Epithelial cell of esophagus (primary cell): ENCODE results near the gene CASP12.

ENCODE experiments used
- DNase-seq: peaks from one replicate; pipeline ENCODE4 v3.0.0; 2010; ENCODE audit warnings: low read depth
- H3K4me3 ChIP-seq: 2 replicates; pipeline ENCODE4 v1.5.1; 2011; ENCODE audit warnings: mild to moderate bottlenecking, low read length, control low read depth
- TF ChIP-seq, protein P1 (sequence below): IDR thresholded peaks from 2 replicates; pipeline ENCODE4 v1.5.1; 2011; ENCODE audit warnings: low read depth, mild to moderate bottlenecking, low read length, control low read depth, inconsistent platforms; ENCODE audit not compliant: insufficient read depth; ENCODE audit errors: missing control alignments

CASP12 gene

DNA sequence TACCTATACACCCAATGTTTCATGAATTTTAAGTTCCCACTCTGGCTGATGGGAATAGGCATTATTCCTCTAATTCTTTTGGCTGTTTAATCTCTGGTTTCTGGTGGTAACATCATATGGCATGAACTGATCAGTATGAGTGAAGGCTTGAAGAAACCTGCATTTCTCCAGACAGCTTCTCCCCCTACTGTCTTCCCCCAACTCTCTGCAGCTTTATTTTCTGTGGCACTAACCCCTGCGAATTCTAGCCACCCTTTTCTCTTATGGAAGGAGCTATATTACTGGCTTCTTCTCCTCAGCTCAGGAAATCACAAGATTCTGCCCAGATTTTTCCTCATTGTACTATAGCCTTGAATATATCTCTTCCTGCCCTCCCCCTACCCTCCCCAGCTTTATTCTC lies 57.1 kb downstream of the CASP12 start:
- TF ChIP-seq, protein P1, sequence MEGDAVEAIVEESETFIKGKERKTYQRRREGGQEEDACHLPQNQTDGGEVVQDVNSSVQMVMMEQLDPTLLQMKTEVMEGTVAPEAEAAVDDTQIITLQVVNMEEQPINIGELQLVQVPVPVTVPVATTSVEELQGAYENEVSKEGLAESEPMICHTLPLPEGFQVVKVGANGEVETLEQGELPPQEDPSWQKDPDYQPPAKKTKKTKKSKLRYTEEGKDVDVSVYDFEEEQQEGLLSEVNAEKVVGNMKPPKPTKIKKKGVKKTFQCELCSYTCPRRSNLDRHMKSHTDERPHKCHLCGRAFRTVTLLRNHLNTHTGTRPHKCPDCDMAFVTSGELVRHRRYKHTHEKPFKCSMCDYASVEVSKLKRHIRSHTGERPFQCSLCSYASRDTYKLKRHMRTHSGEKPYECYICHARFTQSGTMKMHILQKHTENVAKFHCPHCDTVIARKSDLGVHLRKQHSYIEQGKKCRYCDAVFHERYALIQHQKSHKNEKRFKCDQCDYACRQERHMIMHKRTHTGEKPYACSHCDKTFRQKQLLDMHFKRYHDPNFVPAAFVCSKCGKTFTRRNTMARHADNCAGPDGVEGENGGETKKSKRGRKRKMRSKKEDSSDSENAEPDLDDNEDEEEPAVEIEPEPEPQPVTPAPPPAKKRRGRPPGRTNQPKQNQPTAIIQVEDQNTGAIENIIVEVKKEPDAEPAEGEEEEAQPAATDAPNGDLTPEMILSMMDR, result no peak
- no peak overlapping the region for H3K4me3 ChIP-seq
- no peak for DNase-seq

DNA sequence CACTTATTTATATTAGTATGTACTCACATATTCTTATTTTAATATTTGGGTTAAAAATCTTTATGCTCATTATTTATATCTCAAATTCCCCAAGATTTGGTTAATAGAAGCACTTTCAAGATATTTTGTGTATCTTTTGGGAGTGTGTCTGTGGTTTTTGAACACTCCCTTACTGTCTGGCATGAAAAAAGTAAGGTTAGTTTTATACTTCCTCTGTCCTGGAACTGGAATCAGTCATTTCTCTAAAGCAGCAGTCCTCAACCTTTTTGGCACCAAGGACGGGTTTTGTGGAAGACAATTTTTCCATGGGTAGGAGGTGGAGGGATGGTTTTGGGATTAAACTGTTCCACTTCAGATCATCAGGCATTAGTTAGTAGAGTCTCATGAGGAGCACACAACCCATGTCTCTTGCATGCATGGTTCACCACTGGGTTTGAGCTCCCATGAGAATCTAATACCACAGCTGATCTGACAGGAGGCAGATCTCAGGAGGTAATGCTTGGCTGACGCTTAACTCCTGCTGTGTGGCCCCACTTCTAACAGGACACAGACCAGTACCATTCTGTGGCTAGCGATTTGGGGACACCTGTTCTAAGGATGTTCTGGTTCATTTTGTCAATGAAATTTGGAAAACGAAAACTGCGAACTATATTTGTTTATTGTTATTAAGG lies 60.2 kb downstream of the CASP12 start:
- TF ChIP-seq, protein P1, result no peak
- no peak for DNase-seq
- H3K4me3 ChIP-seq, result no peak overlapping the region

DNA sequence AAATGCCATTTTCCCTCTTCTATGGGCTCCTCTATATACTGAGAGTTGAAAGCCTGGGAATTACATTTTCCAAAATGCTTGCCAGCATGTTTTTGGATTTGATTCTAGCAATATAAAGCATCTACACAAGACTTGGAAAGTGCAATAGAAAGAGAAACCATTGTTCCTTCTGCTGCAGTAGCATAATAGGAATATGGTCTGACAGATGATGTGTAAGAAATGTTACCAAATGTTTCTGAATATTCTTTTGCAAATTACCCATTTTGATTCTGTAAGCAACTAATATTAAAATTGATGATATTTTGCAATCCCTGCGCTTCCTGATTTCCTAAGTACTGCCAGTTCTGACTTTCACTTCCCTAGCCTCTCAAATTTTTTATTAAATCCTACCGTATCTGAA lies 61.6 kb downstream of the CASP12 start:
- no peak for DNase-seq
- TF ChIP-seq, protein P1, result no peak
- no peak overlapping the region for H3K4me3 ChIP-seq
